ENCODE results near the gene ANKS1A.
"Not testable (repeated sequence)": the region's sequence is repeated elsewhere in the genome, so short reads cannot be mapped to it uniquely, and the experiment has no call there.

ANKS1A gene

GRCh38 chr6:34992376-34992775, 103.3 kb downstream of the ANKS1A start:
- no peak for DNase-seq (ENCODE audit: low read depth)

GRCh38 chr6:34993213-34993612, 104.2 kb downstream of the ANKS1A start:
- no peak for DNase-seq (ENCODE audit: low read depth)

DNA sequence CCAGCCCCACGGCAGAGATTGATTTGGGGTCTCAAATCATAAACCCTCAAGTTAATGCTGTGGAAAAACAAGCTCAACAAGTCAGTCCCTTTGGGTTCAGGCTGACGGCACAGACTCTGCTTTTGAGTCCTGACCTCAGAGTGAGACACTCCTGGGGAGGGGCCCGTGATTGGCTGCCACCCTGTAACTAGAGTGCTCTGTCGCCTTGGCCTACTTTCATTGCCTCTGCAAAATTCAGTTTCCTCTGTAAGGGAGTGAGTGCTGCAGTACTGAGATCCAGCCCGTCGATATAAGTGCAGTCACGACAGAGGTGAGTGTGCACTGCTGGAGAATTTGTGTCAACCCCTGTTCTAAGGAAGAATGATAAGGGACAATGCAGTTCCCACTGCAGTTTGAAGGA, 105.6 kb downstream of the ANKS1A start:
- no peak for DNase-seq (ENCODE audit: low read depth)

GRCh38 chr6:34998417-34998816, 109.4 kb downstream of the ANKS1A start:
- DNase-seq (ENCODE audit: low read depth) = not testable (repeated sequence)

DNA sequence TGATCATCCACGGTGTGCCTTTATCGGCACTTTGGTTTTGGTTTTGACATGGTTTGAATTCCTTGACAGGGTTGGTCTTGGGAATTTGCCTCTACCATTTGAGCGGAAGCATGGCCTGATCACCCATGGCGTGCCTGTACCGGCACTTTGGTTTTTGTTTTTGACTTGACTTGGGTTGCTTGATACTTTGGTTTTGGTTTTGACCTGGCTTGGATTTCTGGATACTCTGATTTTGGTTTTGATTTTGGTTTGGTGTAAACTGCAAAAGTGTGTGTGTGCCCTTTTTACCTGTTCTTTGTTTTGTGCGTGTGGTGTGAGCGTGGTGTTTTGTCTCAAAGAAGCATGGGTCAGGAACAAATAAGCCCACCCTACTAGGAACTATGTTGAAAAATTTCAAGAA, 110.1 kb downstream of the ANKS1A start:
- DNase-seq (ENCODE audit: low read depth) = not testable (repeated sequence)

GRCh38 chr6:34999962-35000361, 110.9 kb downstream of the ANKS1A start:
- not testable (repeated sequence) for DNase-seq (ENCODE audit: low read depth)

GRCh38 chr6:35001349-35001748, 112.3 kb downstream of the ANKS1A start:
- DNase-seq (ENCODE audit: low read depth) = not testable (repeated sequence)

GRCh38 chr6:35003886-35004530, 115.0 kb downstream of the ANKS1A start:
- DNase-seq (ENCODE audit: low read depth) = not testable (repeated sequence)

DNA sequence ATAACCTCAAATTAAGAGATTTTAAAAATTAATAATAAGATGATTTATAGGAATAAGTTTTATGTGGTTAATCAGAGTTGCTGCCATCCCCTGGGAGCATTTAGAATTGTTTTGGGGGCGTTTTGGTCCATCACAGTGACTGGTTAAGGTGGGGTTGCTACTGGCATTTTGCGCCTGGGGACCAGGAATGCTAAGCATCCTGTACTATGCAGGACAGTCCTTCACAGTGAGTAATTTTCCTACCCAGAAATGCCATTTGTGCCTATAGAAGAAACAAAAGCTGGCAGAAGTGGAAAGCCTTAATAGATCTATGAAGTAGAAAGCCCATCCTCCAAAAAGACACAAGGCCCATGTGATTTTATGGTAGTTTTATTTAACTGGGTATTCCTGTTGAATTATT, 118.0 kb downstream of the ANKS1A start:
- DNase-seq (ENCODE audit: low read depth) = no peak

GRCh38 chr6:35008858-35009257, 119.8 kb downstream of the ANKS1A start:
- DNase-seq (ENCODE audit: low read depth) = no peak

DNA sequence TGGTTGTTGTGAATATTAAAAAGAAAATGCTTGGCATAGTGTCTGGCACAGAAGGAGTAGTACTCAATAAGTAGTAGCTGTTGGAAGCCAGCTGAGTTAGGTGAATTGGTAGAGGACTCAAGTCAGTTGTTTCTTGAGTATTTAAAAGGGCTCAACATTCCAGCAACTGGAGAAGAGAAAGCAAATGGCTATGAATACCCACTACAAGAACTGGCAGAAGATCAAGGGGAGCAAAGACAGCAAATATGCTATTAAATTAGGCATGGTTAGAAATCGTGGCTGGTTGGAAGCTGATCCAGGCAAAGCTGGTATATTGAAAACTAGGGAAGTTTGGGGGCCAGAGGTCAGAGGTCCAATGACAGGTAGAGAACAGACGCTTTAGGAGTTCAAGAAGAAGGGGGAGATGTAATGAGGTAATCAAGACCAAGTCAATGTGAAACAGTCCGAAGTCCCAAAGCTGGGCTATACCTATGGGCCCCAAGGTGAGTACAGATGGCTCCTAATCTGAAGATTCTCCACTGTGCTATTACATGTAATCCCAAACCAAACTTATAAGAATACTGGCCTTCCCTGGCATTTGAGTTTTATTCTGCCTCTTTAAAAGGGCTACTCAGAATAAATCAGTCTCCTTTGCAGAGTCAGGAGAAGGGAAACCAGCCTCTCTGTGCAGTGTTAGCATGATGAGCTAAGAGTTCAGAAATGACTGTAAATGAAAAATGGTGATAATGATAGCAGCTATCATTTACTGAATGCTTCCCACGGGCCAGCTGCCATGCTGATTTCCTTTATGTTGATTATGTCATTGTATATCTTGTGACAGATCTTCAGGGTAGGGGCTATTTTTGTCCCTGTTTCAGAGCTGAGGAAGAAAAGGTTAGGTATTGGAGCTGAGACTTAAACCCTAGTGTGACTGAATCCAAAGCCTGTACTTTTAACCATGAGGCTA, 122.3 kb downstream of the ANKS1A start:
- DNase-seq (ENCODE audit: low read depth) = no peak

DNA sequence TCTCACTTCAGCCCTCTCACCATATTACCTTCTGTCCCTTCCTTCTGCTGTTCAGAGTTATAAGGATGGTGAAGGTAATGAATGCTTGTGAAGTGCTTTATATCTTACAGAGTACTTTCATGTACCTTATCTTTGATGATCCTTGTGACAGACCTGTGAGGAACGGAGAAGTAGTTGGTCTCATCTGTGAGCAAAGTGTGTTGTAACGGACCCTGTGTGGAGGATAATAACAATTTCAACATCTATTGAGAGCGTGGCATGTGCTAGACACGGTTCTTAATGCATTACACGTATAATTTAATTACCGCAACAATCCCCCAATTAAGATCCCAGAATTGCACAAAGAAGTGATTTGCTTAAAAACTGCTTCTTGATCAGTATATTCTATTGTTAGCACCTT, 124.6 kb downstream of the ANKS1A start:
- DNase-seq (ENCODE audit: low read depth) = no peak

GRCh38 chr6:35014341-35014740, 125.3 kb downstream of the ANKS1A start:
- no peak for DNase-seq (ENCODE audit: low read depth)

DNA sequence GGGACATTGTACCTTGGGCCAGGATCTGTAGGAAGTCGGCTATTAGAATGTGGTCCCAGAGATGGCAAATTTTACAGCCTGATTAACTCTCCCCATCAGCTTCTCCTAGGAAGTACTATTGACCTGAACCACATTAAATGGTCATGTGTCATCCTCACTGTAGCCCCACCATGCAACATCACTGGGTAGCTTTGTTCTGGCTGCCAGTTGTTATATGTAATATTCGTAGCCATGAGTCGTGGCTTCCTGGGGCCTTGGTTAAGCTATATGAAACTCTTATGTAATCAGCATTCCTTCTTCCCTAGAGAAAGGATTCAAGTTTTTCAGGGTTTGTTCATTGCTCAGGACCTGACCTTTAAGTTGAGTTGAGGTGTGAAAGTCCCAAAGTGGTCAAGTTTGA, 125.7 kb downstream of the ANKS1A start:
- peak; percentile 76 for DNase-seq (ENCODE audit: low read depth)

GRCh38 chr6:35015476-35015875, 126.4 kb downstream of the ANKS1A start:
- no peak for DNase-seq (ENCODE audit: low read depth)

GRCh38 chr6:35015996-35016395, 126.9 kb downstream of the ANKS1A start:
- DNase-seq (ENCODE audit: low read depth) = no peak

- DNase-seq (ENCODE audit: low read depth) = no peak
Measured at GRCh38 chr6:35016502-35017321, 127.7 kb downstream of the ANKS1A start.

DNA sequence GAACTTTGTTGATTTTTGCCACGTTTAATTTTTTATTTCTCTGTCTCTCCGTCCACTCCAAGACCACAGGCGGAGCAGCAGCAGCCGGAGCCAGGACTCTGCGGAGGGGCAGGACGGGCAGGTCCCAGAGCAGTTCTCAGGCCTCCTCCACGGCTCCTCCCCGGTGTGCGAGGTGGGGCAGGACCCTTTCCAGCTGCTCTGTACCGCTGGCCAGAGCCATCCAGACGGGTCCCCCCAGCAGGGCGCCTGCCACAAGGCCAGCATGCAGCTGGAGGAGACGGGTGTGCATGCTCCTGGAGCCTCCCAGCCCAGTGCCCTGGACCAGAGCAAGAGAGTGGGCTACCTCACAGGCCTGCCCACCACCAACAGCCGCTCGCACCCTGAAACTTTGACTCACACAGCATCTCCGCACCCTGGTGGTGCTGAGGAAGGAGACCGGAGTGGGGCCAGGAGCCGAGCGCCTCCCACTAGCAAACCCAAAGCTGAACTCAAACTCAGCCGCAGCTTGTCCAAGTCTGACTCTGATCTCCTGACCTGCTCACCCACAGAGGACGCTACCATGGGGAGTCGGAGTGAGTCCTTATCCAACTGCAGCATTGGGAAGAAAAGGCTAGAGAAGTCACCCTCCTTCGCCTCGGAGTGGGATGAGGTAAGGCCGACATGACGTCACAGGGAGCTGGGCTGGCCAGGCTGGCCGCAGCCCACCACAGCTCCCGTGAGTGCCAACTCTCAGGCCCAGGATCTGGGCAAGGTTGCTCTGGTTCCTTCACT, 128.5 kb downstream of the ANKS1A start:
- DNase-seq (ENCODE audit: low read depth) = no peak

GRCh38 chr6:35018182-35018519, 129.1 kb downstream of the ANKS1A start:
- no peak for DNase-seq (ENCODE audit: low read depth)

GRCh38 chr6:35018746-35019145, 129.7 kb downstream of the ANKS1A start:
- DNase-seq (ENCODE audit: low read depth) = no peak

DNA sequence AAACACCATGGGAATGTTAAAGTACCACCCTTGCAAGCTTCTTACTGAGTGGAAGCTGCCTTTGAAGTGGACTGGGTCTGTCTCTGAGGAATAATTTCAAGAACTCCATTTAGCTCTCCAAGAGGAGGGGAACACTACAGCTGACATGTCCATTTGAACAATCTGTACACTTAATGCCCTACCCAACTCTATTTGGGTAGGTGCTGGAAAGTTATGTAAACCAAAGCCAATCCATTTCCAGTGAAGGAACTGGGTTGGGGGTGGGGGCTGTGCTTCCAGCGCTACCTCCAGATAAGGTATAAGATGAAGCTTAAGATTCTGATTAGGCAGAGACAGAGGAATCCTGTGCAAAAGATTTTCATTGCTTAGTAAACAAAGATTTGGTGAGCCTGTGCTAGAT, 130.1 kb downstream of the ANKS1A start:
- DNase-seq (ENCODE audit: low read depth) = no peak

- no peak for DNase-seq (ENCODE audit: low read depth)
Measured at GRCh38 chr6:35019831-35020230, 130.8 kb downstream of the ANKS1A start.
